GM23248 (cell line): ENCODE results near the gene SEL1L2.

ENCODE experiments used
- EZH2 ChIP-seq: fragments of 200-600 bp; sonication (generic); IDR thresholded peaks from 2 replicates; pipeline ENCODE4 v1.6.1; 2018; ENCODE audit warnings: antibody characterized with exemption, mild to moderate bottlenecking; ENCODE audit not compliant: insufficient read depth, poor library complexity, severe bottlenecking
- EZH2phosphoT487 ChIP-seq: fragments of 200-600 bp; sonication (generic); IDR thresholded peaks from 2 replicates; pipeline ENCODE4 v1.6.1; 2018; ENCODE audit warnings: antibody characterized with exemption, moderate library complexity, mild to moderate bottlenecking, low read depth; ENCODE audit not compliant: insufficient read depth

- TF ChIP-seq EZH2 (no peak), EZH2phosphoT487 (no peak)
Measured at GRCh38 chr20:13844296-13844695, 146.1 kb downstream of the SEL1L2 start.
